ENCODE measurements around the gene ALG2. TPM values are rescaled to one million over a fixed set of nuclear protein-coding genes. Genes with fewer than 3 reads are reported as not detected.

ALG2 gene
- polyA plus RNA-seq, 1 of the 3 experiments (the other 2 are of a cell fraction) = 31.6 TPM

GRCh38 chr9:99265691-99266090 is 43.9 kb upstream of the ALG2 start:
- Histone ChIP-seq H3K4me2 (no peak overlapping the region), H3K9me2 (no peaks in the 10 kb centered on the region), H4K20me1 (ENCODE audit: insufficient read depth) (no peaks in the 10 kb centered on the region), H3K27me3 (ENCODE audit: insufficient read depth) (no peaks in the 10 kb centered on the region), H3K9me3 (no peaks in the 10 kb centered on the region), H3K27ac (ENCODE audit: low read depth in 2 of 2, low read length in 1 of 2) (no peak overlapping the region), H3K79me2 (ENCODE audit: insufficient read depth) (no peaks in the 10 kb centered on the region), H3K36me3 (replicated peaks in 1 of 2; ENCODE audit: control insufficient read depth in 1 of 2, insufficient read depth in 2 of 2, low read length in 1 of 2) (no peaks in the 10 kb centered on the region), H2AFZ (ENCODE audit: low read depth) (no peak overlapping the region), H3K9ac (no peak overlapping the region), H3K4me3 (ENCODE audit: low read depth in 2 of 2, low read length in 1 of 2) (no peak overlapping the region), H3K4me1 (ENCODE audit: control insufficient read depth in 1 of 2, insufficient read depth in 2 of 2, low read depth in 1 of 2, low read length in 1 of 2) (peaks cover 0 to 3% of the 10 kb centered on the region in 2 experiments; a peak in 1 of 4 replicates), H3F3A (replicated peaks; ENCODE audit: insufficient read depth) (peaks cover 16% of the 10 kb centered on the region)
- WGBS (ENCODE audit: low lambda C conversion rate) = 63% methylated on average over 2 of the region's 2 CpGs
- no peak for DNase-seq
- no peak for TF ChIP-seq MAX (IDR thresholded peaks at IDR 0.05; ENCODE audit: low read depth)
- no peak for TF ChIP-seq SIN3A (IDR thresholded peaks at IDR 0.05; ENCODE audit: borderline replicate concordance, low read depth, low read length)
- no peak for TF ChIP-seq MXI1 (IDR thresholded peaks at IDR 0.05; ENCODE audit: low read depth, low read length)
- no peak for TF ChIP-seq RXRA (IDR thresholded peaks at IDR 0.05; ENCODE audit: borderline replicate concordance, low read depth)
- no peak for TF ChIP-seq SMC3 (IDR thresholded peaks at IDR 0.05; ENCODE audit: low read depth, low read length)
- no peak for TF ChIP-seq GATA2 (CRISPR knock-in tag; IDR thresholded peaks at IDR 0.05)
- no peak for TF ChIP-seq NFIC (IDR thresholded peaks at IDR 0.05; ENCODE audit: borderline replicate concordance)
- TF ChIP-seq CTCF (IDR thresholded peaks at IDR 0.05) = no peak
- POLR2A ChIA-PET = no interaction called here
- CTCF ChIA-PET = interaction anchor here (0.5 to 2.3 kb wide), 15 partner anchors 8 to 1059 kb away, joined by 3 to 11 read pairs (median 3); no protein-coding TSS in a partner anchor

- Histone ChIP-seq H3K27ac (ENCODE audit: low read depth in 2 of 2, low read length in 1 of 2) (no peak overlapping the region), H3K79me2 (ENCODE audit: insufficient read depth) (no peaks in the 10 kb centered on the region), H3K36me3 (replicated peaks in 1 of 2; ENCODE audit: control insufficient read depth in 1 of 2, insufficient read depth in 2 of 2, low read length in 1 of 2) (no peaks in the 10 kb centered on the region), H3K27me3 (ENCODE audit: insufficient read depth) (no peaks in the 10 kb centered on the region), H3K4me2 (no peak overlapping the region), H3K4me3 (ENCODE audit: low read depth in 2 of 2, low read length in 1 of 2) (no peak overlapping the region), H3K4me1 (ENCODE audit: control insufficient read depth in 1 of 2, insufficient read depth in 2 of 2, low read depth in 1 of 2, low read length in 1 of 2) (peaks cover 0 to 3% of the 10 kb centered on the region in 2 experiments; a peak in 1 of 4 replicates), H4K20me1 (ENCODE audit: insufficient read depth) (no peaks in the 10 kb centered on the region), H3K9me3 (no peaks in the 10 kb centered on the region), H3K9me2 (no peaks in the 10 kb centered on the region), H2AFZ (ENCODE audit: low read depth) (no peak overlapping the region), H3F3A (replicated peaks; ENCODE audit: insufficient read depth) (peaks cover 10% of the 10 kb centered on the region), H3K9ac (no peak overlapping the region)
- 89% methylated on average over 3 of the region's 3 CpGs for WGBS (ENCODE audit: low lambda C conversion rate)
- ChIA-PET POLR2A (no interaction called here), CTCF (interaction anchor here (1.1 to 2.3 kb wide), 5 partner anchors 8 to 747 kb away, joined by 3 to 11 read pairs (median 4); no protein-coding TSS in a partner anchor)
- TF ChIP-seq RFX5 (IDR thresholded peaks at IDR 0.05; ENCODE audit: low read length) (no peak), CTCF (IDR thresholded peaks at IDR 0.05) (peak; percentile 44), IRF3 (IDR thresholded peaks at IDR 0.05; ENCODE audit: low read depth, low read length) (no peak), TEAD4 (IDR thresholded peaks at IDR 0.05; ENCODE audit: borderline replicate concordance, insufficient read depth) (no peak)
- no peak for DNase-seq
Observed at GRCh38 chr9:99264070-99264680, 42.4 kb upstream of the ALG2 start.
